Measurements from ENCODE around the gene HOXA1.

HOXA1 gene

GRCh38 chr7:27129729-27130539 is 34.1 kb upstream of the HOXA1 start:
- no peaks in the 10 kb centered on the region for H3K9me3 ChIP-seq (ENCODE audit: severe bottlenecking)
- TF ChIP-seq, protein P1, sequence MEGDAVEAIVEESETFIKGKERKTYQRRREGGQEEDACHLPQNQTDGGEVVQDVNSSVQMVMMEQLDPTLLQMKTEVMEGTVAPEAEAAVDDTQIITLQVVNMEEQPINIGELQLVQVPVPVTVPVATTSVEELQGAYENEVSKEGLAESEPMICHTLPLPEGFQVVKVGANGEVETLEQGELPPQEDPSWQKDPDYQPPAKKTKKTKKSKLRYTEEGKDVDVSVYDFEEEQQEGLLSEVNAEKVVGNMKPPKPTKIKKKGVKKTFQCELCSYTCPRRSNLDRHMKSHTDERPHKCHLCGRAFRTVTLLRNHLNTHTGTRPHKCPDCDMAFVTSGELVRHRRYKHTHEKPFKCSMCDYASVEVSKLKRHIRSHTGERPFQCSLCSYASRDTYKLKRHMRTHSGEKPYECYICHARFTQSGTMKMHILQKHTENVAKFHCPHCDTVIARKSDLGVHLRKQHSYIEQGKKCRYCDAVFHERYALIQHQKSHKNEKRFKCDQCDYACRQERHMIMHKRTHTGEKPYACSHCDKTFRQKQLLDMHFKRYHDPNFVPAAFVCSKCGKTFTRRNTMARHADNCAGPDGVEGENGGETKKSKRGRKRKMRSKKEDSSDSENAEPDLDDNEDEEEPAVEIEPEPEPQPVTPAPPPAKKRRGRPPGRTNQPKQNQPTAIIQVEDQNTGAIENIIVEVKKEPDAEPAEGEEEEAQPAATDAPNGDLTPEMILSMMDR (IDR thresholded peaks at IDR 0.05; ENCODE audit: low read depth, low read length) = no peak
- H3K36me3 ChIP-seq = no peaks in the 10 kb centered on the region
- H3K27ac ChIP-seq = peak overlapping the region; percentile 82
- peak; percentile 33 for DNase-seq
- peaks cover 42% of the 10 kb centered on the region for H3K27me3 ChIP-seq (ENCODE audit: insufficient read depth, low read depth, severe bottlenecking)
- peak overlapping the region; percentile 46 for H3K4me3 ChIP-seq (ENCODE audit: low read depth, low read length)

GRCh38 chr7:27128776-27129728 is 33.3 kb upstream of the HOXA1 start:
- Histone ChIP-seq H3K27me3 (ENCODE audit: insufficient read depth, low read depth, severe bottlenecking) (peaks cover 42% of the 10 kb centered on the region), H3K36me3 (no peaks in the 10 kb centered on the region), H3K27ac (no peak overlapping the region), H3K4me3 (ENCODE audit: low read depth, low read length) (no peak overlapping the region), H3K9me3 (ENCODE audit: severe bottlenecking) (no peaks in the 10 kb centered on the region)
- no peak for DNase-seq
- TF ChIP-seq, protein P1 (IDR thresholded peaks at IDR 0.05; ENCODE audit: low read depth, low read length) = no peak

GRCh38 chr7:27128034-27128433 is 32.2 kb upstream of the HOXA1 start:
- Histone ChIP-seq H3K9me3 (ENCODE audit: severe bottlenecking) (no peaks in the 10 kb centered on the region), H3K36me3 (no peaks in the 10 kb centered on the region), H3K4me3 (ENCODE audit: low read depth, low read length) (no peak overlapping the region), H3K27me3 (ENCODE audit: insufficient read depth, low read depth, severe bottlenecking) (peaks cover 48% of the 10 kb centered on the region), H3K27ac (no peak overlapping the region)
- DNase-seq = no peak
- TF ChIP-seq, protein P1 (IDR thresholded peaks at IDR 0.05; ENCODE audit: low read depth, low read length) = no peak

DNA sequence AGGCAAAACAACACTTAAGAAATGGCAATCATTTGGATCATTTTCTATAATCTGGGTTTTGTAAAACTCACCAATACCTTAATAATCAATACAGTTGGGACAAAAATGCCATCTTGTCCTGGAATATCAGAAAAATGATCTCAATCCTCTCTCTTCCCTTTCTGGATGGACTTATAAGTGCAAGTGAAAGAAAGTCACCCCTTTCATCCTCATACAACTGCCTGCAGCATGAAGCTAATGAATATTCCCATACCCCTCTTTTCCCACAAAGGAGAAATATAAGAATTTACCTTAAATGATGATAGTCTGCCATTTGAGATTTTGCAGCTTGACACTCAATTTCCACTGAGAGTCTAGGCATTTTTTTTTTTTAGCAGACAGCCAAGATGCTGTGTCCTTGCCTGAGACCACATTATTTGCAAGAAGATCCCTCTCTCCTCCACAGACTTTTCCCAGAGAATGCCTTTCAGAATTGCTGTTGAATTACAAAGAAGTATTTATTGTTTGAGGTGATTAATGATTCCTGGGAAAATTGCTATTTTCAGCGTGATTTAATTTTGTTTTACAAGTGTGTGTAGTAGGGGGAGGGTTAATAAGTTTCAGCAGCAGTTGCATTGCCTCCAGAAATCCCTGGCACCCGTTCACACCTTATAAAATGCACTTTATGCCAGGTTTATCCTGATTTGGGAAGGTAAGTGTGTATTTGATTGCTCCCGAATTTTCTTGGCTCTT is 31.0 kb upstream of the HOXA1 start:
- H3K27me3 ChIP-seq (ENCODE audit: insufficient read depth, low read depth, severe bottlenecking) = peaks cover 60% of the 10 kb centered on the region

DNA sequence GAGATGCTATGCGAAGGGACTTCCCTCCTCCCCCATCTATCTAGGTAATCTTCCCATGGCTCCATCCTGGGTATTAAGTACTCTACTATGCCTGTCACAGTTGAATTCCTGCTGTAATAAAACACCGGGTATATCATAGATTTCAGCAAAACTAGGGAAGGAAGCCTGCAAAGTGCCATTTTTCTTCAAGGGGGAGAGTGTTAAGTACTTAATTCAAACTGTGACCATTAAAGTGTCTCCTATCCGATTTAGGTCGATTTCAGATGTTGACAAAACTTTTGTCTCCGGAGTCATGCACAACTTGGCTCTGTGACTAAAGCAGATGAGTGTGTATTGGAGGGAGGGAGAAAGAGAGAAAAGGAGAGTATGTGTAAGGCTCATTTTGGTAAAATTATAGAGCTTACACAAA is 30.2 kb upstream of the HOXA1 start:
- TF ChIP-seq, protein P1 (IDR thresholded peaks at IDR 0.05; ENCODE audit: low read depth, low read length) = no peak
- Histone ChIP-seq H3K27ac (no peak overlapping the region), H3K27me3 (ENCODE audit: insufficient read depth, low read depth, severe bottlenecking) (peaks cover 62% of the 10 kb centered on the region), H3K4me3 (ENCODE audit: low read depth, low read length) (no peak overlapping the region), H3K9me3 (ENCODE audit: severe bottlenecking) (no peaks in the 10 kb centered on the region), H3K36me3 (no peaks in the 10 kb centered on the region)
- no peak for DNase-seq

More for the DNA sequence above, 31.0 kb upstream of the HOXA1 start:
- TF ChIP-seq, protein P1 (IDR thresholded peaks at IDR 0.05; ENCODE audit: low read depth, low read length) = no peak
- no peak overlapping the region for H3K4me3 ChIP-seq (ENCODE audit: low read depth, low read length)
- H3K27ac ChIP-seq = no peak overlapping the region
- H3K36me3 ChIP-seq = no peaks in the 10 kb centered on the region
- H3K9me3 ChIP-seq (ENCODE audit: severe bottlenecking) = no peaks in the 10 kb centered on the region
- DNase-seq = no peak

All from WERI-Rb-1 (cell line).